DLD1 (cell line): ENCODE data around the gene EML6.

ENCODE experiments used
- in situ Hi-C: cut with HindIII; loops from 2 replicates; pipeline ENCODE4 v1.10.0; 2017; ENCODE audit warnings: low sequenced_read_pairs

Gene EML6

GRCh38 chr2:54791831-54792230 lies 68.4 kb downstream of the EML6 start:
- in situ Hi-C loops = no loop called here

DNA sequence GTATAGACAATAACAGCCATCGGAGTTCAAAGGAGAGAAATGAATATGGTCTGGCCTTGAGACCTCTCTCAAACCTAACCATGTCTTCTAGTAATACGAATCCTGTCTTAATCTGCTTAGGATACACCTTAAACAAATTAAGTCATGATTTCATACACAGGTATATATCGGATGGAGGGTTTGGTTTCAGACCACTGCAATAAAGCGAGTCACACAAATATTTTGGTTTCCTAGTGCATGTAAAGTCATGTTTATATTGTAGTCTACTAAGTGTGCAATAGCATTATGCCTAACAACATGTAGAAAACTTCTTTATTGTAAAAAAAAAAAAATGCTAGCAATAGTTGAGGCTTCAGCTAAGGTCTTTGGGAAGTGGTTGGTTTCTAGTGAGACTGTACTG lies 73.8 kb downstream of the EML6 start:
- in situ Hi-C loops = no loop called here

DNA sequence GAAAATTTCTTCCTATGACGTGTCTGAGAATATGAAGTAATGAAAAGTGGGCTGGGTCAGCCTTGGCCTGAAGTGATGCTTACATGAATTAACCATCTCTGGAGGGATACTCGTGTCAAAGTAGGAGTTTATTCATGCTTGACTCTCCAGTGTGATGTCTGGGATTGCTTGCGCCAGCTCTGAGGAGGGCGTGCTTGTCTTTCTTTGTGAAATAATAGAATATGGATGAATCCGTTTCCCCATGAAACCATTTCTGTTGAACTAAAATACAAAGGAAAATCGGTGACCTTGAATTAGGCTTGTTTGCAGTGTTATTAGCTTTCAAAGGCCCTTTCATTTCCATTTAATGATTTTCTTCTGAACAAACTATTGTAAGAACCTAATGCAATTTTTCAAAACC lies 77.9 kb downstream of the EML6 start:
- in situ Hi-C loops = no loop called here

DNA sequence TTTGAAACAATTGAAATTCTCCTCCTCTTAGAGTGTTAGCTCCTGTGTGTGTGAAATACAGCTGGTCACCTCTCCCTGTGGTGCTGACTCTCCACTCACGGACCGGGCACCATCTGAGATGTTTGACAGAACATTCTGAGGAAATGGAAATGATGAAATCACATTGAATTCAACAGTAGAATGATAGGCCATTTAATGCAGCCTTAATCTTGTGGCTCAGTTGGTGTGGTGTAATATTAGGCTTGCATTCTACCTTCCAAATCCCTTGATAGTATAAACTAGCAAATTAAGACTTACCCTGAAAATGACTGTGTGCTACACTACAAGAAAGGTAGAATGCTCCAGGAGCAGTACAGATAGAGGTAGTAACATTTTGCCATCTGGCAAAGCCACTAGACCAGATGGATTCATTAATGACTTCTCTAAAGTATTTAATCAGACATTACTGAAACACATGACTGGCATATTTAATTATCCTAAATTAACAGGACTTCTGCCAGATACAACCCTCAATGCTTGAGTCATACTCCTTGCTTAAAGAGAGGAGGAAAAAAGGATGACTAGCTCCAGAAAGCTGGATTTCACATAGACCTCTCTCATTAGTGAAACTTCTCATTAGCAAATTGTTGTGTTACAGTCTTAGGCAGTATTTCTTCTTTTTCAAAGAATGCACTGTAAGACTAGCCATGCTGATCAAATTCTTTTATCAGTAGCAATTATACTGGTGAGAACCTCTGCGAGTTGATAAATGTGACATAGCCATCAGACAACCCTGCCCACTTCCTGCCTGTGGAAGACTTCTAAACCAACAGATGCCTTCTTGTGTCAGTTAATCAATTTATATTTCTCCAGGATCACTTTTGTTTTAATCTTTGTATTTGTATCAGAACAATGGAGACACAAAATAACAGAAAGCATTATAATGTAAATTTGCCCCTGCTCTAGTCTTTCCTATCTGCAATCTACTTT lies 80.6 kb downstream of the EML6 start:
- in situ Hi-C loops = no loop called here

GRCh38 chr2:54805255-54805654 lies 81.8 kb downstream of the EML6 start:
- in situ Hi-C loops = no loop called here

- in situ Hi-C loops = no loop called here
These were observed 83.5 kb downstream of the EML6 start for GRCh38 chr2:54806975-54807374.

DNA sequence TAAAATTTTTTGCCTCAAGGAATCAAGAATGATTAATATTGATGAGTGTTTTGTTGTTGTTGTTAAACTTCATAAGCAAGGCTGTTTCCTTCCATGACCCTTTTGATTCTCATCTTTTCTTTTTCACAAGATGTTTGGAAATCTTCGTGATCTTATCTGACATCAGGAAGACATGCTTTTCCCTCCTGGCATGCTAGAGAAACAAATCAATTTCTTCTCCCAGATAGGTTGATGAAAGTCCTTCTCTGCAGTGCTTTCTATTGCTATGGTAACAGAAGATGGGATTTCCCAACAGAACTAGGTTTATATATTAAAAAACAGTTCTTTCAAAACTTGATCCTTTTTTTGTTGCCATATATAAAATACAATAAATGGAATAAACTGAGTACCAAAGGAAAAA lies 85.2 kb downstream of the EML6 start:
- in situ Hi-C loops = no loop called here

- in situ Hi-C loops = no loop called here
These were observed 86.4 kb downstream of the EML6 start for GRCh38 chr2:54809819-54810218.

DNA sequence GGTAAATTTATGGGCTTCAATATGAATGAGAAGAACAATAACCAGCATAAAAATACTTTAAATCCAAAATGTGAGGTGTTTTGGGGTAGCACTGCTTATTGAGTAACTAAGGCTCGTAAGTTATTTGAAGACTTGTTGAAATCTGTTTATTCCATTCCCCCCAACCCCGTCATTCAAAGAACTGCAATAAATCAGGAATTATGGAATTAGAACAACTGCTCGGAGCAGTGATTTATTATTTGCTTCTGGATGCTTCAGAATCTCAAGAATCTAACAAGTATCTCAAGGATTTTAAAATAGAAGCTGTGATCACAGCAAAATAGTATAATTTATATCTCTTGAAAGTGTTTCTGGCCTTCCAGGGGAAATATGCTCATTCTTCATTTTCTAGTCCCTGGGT lies 86.8 kb downstream of the EML6 start:
- in situ Hi-C loops = no loop called here

DNA sequence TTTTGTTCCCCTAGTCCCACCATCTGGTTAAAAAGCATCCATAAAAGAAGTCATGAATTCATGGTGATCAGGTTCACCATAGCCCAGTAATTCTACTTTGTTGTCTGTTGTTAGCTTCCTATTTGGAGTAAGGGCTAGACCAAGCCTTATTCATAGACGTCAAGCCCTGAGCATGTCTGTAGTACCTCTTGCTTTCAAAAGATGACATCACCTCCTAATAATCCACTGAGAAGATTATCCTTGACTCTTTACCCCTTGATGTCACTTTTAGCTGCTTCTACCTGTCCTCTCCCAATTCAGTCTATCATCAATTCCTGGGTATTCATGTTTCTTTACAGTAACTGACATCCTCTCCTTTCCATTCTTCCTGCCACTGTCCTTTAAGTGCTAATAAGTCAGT lies 90.1 kb downstream of the EML6 start:
- in situ Hi-C loops = no loop called here

GRCh38 chr2:54814389-54815147 lies 91.1 kb downstream of the EML6 start:
- in situ Hi-C loops = no loop called here

DNA sequence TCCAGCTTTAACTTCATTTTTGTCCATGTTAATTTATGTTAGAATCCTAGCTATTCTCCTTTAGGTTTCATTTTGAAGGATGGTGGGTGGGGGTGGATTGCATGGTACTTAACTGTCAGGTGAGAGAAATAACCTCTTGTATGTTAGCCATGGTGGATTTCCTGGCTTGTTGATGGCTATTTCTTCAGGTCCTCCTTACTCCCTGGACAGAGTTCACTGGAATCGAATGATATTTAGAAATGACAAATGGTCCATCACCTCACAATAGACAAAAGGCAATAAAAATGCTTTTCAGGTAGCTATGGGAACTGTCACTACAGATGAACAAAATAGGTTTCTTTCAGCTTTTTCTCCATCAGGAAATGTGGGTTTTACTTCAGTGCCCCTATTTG lies 91.7 kb downstream of the EML6 start:
- in situ Hi-C loops = no loop called here

GRCh38 chr2:54818226-54818625 lies 94.8 kb downstream of the EML6 start:
- in situ Hi-C loops = no loop called here

DNA sequence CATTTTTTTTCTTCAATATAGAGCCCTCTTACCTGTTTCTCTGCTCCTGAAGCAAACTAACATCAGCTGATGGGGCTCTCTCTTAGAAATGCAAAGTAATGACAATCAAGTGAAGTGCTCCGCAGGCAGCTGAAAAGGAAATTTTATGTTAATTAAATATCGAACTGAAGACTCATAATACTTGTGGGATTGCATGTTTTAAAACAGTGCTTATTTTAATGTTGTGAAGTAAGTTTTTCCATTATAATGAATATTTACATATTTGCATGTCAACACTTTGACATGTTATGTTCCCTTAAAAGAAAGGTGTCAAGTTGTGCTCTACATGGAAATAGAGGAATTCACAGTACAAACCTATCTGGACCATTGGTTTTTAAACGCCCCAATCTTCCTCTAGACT lies 97.1 kb downstream of the EML6 start:
- in situ Hi-C loops = loop anchor here (10.0 kb wide), 1 partner anchor 716 kb away; no protein-coding TSS in a partner anchor

GRCh38 chr2:54824567-54824966 lies 101.1 kb downstream of the EML6 start:
- in situ Hi-C loops = loop anchor here (10.0 kb wide), 1 partner anchor 720 kb away; no protein-coding TSS in a partner anchor

DNA sequence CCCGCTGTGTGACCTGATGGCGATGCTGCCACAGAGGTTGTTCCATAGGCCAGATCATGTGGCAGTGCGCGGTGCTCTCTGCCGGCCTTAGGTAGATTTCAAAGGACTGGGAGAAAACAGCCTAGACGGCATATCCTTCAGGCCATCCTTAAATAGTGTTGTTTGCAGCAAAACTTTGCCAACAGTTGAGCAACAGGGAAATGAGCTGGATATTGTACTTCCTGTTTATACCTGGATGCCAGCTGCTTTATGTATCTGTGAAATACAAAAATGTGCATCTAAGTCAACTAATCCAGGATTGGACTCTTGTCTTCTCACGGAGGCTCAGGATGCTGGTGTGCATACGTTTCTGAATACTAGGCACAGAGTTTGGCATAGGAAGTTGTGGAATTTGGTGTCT lies 107.1 kb downstream of the EML6 start:
- in situ Hi-C loops = no loop called here

DNA sequence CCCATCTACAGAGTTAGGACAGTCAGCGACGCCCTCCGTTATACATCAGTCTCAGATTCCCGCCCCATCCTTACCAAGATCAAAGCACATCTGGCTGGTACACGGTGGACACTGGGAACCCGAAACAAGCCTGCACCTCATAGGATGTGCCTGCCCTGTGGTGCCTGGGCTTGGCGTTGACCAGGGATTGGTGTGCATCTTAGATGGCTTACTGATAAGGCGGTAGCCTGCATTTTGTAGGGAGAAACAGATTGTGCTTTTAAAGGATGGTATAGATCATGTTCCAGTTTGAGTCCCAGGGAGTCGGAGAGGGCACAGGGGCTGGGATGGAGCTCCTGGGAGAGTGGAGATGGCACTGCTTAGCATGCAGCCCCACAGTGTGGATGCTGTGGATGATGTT lies 108.0 kb downstream of the EML6 start:
- in situ Hi-C loops = no loop called here

GRCh38 chr2:54834721-54835120 lies 111.3 kb downstream of the EML6 start:
- in situ Hi-C loops = no loop called here

DNA sequence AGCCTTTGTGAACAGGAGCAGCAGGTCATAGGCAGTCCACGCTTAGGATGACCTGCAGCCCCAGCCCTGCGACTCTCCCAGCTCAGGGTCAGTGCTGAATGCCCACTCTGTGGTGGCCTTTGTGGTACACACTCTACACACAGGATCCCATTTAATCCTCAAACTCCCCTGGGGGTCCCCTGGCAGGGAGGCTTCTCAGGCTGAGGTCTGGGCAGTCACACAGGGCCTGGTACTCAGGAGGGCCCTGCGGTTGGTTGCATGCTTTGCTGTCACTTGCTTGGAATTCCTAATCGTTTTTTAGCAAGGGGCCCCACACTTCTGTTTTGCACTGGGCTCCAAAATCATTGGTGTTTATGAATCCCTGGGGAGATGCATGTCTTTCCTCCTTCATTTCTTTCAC lies 113.0 kb downstream of the EML6 start:
- in situ Hi-C loops = no loop called here

DNA sequence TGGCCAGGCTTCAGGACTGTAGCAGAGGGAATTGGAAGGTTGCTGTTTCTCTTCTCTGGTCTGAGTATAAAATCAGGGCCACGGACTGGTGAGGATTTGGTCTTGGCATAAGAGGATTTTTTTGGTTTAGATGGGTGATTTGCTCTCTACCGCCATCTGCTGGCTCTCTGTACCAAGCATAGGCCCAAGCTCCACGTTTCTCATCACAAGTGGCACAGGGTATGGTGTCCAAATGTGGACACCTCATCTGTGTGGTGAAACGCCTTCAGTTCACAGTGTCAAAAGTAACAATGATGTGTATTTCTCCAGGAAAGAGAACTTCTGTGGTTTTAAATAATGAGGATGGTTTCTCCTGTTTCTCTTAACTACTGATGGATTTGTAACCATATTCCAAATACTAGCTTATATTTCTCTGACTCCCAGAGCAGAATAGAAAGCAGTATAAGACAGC lies 115.1 kb downstream of the EML6 start:
- in situ Hi-C loops = no loop called here

- in situ Hi-C loops = no loop called here
These were observed 116.2 kb downstream of the EML6 start for GRCh38 chr2:54839461-54840255.
